Occipital lobe (tissue), 2 donors: ENCODE results near the gene RNU6-8. TPM values are rescaled to one million over a fixed set of nuclear protein-coding genes. Genes with fewer than 3 reads are reported as not detected.

ENCODE experiments used
- DNase-seq: peaks from one replicate; lab custom pipeline; 2025; lab: John Stamatoyannopoulos, UW
- total RNA-seq: library from RNA; depleted of rRNA; stranded (reverse); fragments of >200 nt; gene quantifications from one replicate; pipeline ENCODE4 v1.2.3, GENCODE V29; 2014

The RNU6-8 gene
- not detected for total RNA-seq

- peak; percentile 83 for DNase-seq
Observed at GRCh38 chr14:32202998-32203882, at the start of gene RNU6-8. TSS of gene RNU6-8 (minus strand) at chr14:32203269.

GRCh38 chr14:32252030-32252670, 49.1 kb upstream of the RNU6-8 start:
- DNase-seq, result peak; percentile 44

GRCh38 chr14:32251530-32251929, 48.5 kb upstream of the RNU6-8 start:
- no peak for DNase-seq

- no peak for DNase-seq
Observed at GRCh38 chr14:32250681-32251080, 47.6 kb upstream of the RNU6-8 start.

GRCh38 chr14:32249780-32250179, 46.7 kb upstream of the RNU6-8 start:
- DNase-seq, result no peak

- no peak for DNase-seq
Observed at GRCh38 chr14:32249371-32249770, 46.3 kb upstream of the RNU6-8 start.

GRCh38 chr14:32246751-32247150, 43.7 kb upstream of the RNU6-8 start:
- DNase-seq, result no peak

GRCh38 chr14:32244404-32244803, 41.3 kb upstream of the RNU6-8 start:
- DNase-seq, result no peak

- no peak for DNase-seq
Observed at GRCh38 chr14:32233260-32233659, 30.2 kb upstream of the RNU6-8 start.

- no peak for DNase-seq
Observed at GRCh38 chr14:32232481-32232880, 29.4 kb upstream of the RNU6-8 start.

GRCh38 chr14:32230695-32231280, 27.7 kb upstream of the RNU6-8 start:
- no peak for DNase-seq

GRCh38 chr14:32230181-32230580, 27.1 kb upstream of the RNU6-8 start:
- DNase-seq, result no peak

GRCh38 chr14:32226056-32226455, 23.0 kb upstream of the RNU6-8 start:
- no peak for DNase-seq

GRCh38 chr14:32225378-32225920, 22.4 kb upstream of the RNU6-8 start:
- DNase-seq, result no peak

- DNase-seq, result no peak
Observed at GRCh38 chr14:32224737-32225377, 21.8 kb upstream of the RNU6-8 start.

- no peak for DNase-seq
Observed at GRCh38 chr14:32217301-32217700, 14.2 kb upstream of the RNU6-8 start.

- no peak for DNase-seq
Observed at GRCh38 chr14:32212833-32213232, 9.8 kb upstream of the RNU6-8 start.

- DNase-seq, result no peak
Observed at GRCh38 chr14:32211068-32211404, 8.0 kb upstream of the RNU6-8 start.

- no peak for DNase-seq
Observed at GRCh38 chr14:32209471-32209870, 6.4 kb upstream of the RNU6-8 start.

- DNase-seq, result no peak
Observed at GRCh38 chr14:32208490-32208889, 5.4 kb upstream of the RNU6-8 start.

GRCh38 chr14:32206552-32206951, 3.5 kb upstream of the RNU6-8 start:
- no peak for DNase-seq

GRCh38 chr14:32205984-32206383, 2.9 kb upstream of the RNU6-8 start:
- no peak for DNase-seq
